K562 (cell line): Measurements from ENCODE around the gene OSCP1. TPM values are rescaled to one million over a fixed set of nuclear protein-coding genes. Genes with fewer than 3 reads are reported as not detected.

Experiments
- FOXK2 ChIP-seq, 2 experiments: fragments of 450-650 bp; IDR thresholded peaks in 1 of 2; conservative IDR thresholded peaks in 1 of 2; 2 replicates each; pipeline ENCODE4 v1.6.1; 2016; ENCODE audit warnings: low read depth in 2 of 2, mild to moderate bottlenecking in 1 of 2
- GABPB2 ChIP-seq: fragments of 250-450 bp; sonication (Bioruptor Pico); conservative IDR thresholded peaks from 2 replicates; pipeline ENCODE4 v1.5.1; 2021; ENCODE audit warnings: mild to moderate bottlenecking
- HDAC1 ChIP-seq, 2 experiments: fragments of 450-650 bp; IDR thresholded peaks; 2 replicates each; pipeline ENCODE4 v1.6.1; 2016 to 2017; ENCODE audit warnings: inconsistent platforms in 1 of 2, mild to moderate bottlenecking in 1 of 2, moderate library complexity in 1 of 2
- HNRNPUL1 ChIP-seq: fragments of 200-400 bp; formaldehyde crosslinking; IDR thresholded peaks from 2 replicates; pipeline ENCODE4 v1.6.1; 2017; ENCODE audit warnings: low read length
- MYNN ChIP-seq, 2 experiments: sonication (generic); formaldehyde crosslinking in 1 of 2; IDR thresholded peaks; 2 replicates each; pipeline versions ENCODE4 v1.5.0 to v1.6.1; 2016 to 2020; ENCODE audit warnings: antibody characterized with exemption in 1 of 2, missing genetic modification reagents in 1 of 2
- PYGO2 ChIP-seq: fragments of 450-650 bp; IDR thresholded peaks from 2 replicates; pipeline ENCODE4 v1.6.1; 2016; ENCODE audit warnings: mild to moderate bottlenecking, missing genetic modification characterization, moderate library complexity, missing compliant biosample characterization
- SMARCB1 ChIP-seq: IDR thresholded peaks from 2 replicates; pipeline ENCODE4 v1.6.1; 2011; ENCODE audit warnings: improper control_type of control experiment, low read depth; ENCODE audit not compliant: insufficient read length
- SOX6 ChIP-seq: fragments of 450-650 bp; IDR thresholded peaks from 2 replicates; pipeline ENCODE4 v1.6.1; 2014; ENCODE audit warnings: mild to moderate bottlenecking
- SP2 ChIP-seq: IDR thresholded peaks from 2 replicates; pipeline ENCODE4 v1.6.1; 2011; ENCODE audit warnings: mild to moderate bottlenecking, low read depth, low read length, moderate library complexity; ENCODE audit not compliant: poor library complexity, severe bottlenecking; ENCODE audit errors: extremely low read depth
- ZFP36 ChIP-seq: fragments of 150-350 bp; IDR thresholded peaks from 2 replicates; pipeline ENCODE4 v1.6.1; 2018; ENCODE audit warnings: low read length, low read depth; ENCODE audit not compliant: partially characterized antibody
- polyA plus RNA-seq, 8 experiments: library from polyadenylated mRNA; depleted of rRNA in 4 of 8; stranded (reverse) in 5 of 8; unstranded in 3 of 8; fragments of >200 nt; fragmentation: Nextera tagmentation in 2 of 8; fragmentation: Illumina TruSeq in 1 of 8; extraction: Ambion mirVana in 2 of 8; extraction: Trizol in 1 of 8; gene quantifications; 2 replicates each; pipeline versions ENCODE4 v1.2.1 to v1.2.3, GENCODE V29; 2011 to 2014; ENCODE audit warnings: inconsistent platforms in 1 of 8, missing spikeins in 1 of 8
- total RNA-seq, 7 experiments: library from RNA; depleted of rRNA in 6 of 7; stranded (reverse); fragments of >200 nt in 6 of 7; fragmentation: Illumina TruSeq in 2 of 7; extraction: Trizol in 2 of 7; gene quantifications; 2 replicates each; pipeline versions ENCODE4 v1.2.1 to v1.2.3, GENCODE V29; 2011 to 2021; ENCODE audit warnings: low replicate concordance in 1 of 7
- TF ChIP-seq, protein P1 (sequence below): fragments of 200-400 bp; formaldehyde crosslinking; IDR thresholded peaks from 2 replicates; pipeline ENCODE4 v1.6.1; 2017; ENCODE audit warnings: mild to moderate bottlenecking, low read depth, low read length, moderate library complexity
- TF ChIP-seq, protein P2 (sequence below): fragments of 250-450 bp; sonication (Bioruptor Pico); IDR thresholded peaks from 2 replicates; pipeline ENCODE4 v1.5.0; 2021
- TF ChIP-seq, protein P3 (sequence below): IDR thresholded peaks from 2 replicates; pipeline ENCODE4 v1.6.1; 2011; ENCODE audit warnings: borderline replicate concordance, low read depth, mild to moderate bottlenecking, moderate library complexity, low read length; ENCODE audit not compliant: insufficient read depth, poor library complexity, severe bottlenecking
- TF ChIP-seq, protein P4 (sequence below), 3 experiments: fragments of 200-800 bp in 1 of 3; fragments of 250-450 bp in 1 of 3; fragments of 450-650 bp in 1 of 3; sonication (Bioruptor Pico) in 1 of 3; sonication (Bioruptor generic) in 1 of 3; formaldehyde crosslinking in 1 of 3; IDR thresholded peaks; 2 replicates each; pipeline versions ENCODE4 v1.6.1 to v1.8.0; 2016 to 2022; ENCODE audit warnings: mild to moderate bottlenecking in 2 of 3, missing genetic modification characterization in 2 of 3, missing compliant biosample characterization in 1 of 3, moderate library complexity in 1 of 3
- TF ChIP-seq, protein P5 (sequence below): sonication (generic); formaldehyde crosslinking; IDR thresholded peaks from 2 replicates; pipeline ENCODE4 v1.9.0; 2022; ENCODE audit warnings: mild to moderate bottlenecking, missing genetic modification reagents
- TF ChIP-seq, protein P6 (sequence below): fragments of 450-650 bp; IDR thresholded peaks from 2 replicates; pipeline ENCODE4 v1.6.1; 2016; ENCODE audit warnings: antibody characterized with exemption

OSCP1 gene
- total and polyA plus RNA-seq, 9 of the 15 experiments (the other 6 are each of a cell fraction or from before 2014, with no cell fraction given) = 0.15 to 0.40 (median 0.33) TPM; not detected in 5

DNA sequence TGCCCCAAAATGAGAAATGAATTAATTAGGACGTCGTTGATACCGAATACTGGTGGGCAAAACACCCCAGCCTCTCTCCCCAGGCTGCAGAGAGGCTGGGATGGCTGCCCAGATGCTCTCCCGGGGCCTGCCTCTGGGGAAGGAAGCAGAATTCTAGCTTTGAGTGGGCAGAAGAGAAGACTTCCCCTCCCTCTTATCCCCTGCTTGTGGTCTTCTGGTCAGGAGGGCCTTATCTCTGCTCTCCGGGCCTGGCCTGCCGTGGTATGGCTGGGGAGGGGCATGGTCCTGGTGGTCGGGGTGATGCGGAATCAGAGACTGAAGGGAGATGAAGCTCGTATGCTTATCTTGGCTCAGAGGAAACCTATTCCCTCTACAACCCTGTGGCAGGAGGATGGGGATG is 42.2 kb upstream of the OSCP1 start (continued):
- TF ChIP-seq, protein P1, sequence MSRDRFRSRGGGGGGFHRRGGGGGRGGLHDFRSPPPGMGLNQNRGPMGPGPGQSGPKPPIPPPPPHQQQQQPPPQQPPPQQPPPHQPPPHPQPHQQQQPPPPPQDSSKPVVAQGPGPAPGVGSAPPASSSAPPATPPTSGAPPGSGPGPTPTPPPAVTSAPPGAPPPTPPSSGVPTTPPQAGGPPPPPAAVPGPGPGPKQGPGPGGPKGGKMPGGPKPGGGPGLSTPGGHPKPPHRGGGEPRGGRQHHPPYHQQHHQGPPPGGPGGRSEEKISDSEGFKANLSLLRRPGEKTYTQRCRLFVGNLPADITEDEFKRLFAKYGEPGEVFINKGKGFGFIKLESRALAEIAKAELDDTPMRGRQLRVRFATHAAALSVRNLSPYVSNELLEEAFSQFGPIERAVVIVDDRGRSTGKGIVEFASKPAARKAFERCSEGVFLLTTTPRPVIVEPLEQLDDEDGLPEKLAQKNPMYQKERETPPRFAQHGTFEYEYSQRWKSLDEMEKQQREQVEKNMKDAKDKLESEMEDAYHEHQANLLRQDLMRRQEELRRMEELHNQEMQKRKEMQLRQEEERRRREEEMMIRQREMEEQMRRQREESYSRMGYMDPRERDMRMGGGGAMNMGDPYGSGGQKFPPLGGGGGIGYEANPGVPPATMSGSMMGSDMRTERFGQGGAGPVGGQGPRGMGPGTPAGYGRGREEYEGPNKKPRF = no peak
- TF ChIP-seq PYGO2 = no peak
- no peak for TF ChIP-seq ZFP36
- TF ChIP-seq GABPB2 (CRISPR knock-in tag) = no peak
- peak; percentile 78 for TF ChIP-seq SOX6
- no peak for TF ChIP-seq HNRNPUL1
- peak in 1 of 2 experiments; percentile 81; a peak in 2 of 4 replicates for TF ChIP-seq HDAC1 (IDR thresholded peaks at IDR 0.05)
- TF ChIP-seq, protein P2, sequence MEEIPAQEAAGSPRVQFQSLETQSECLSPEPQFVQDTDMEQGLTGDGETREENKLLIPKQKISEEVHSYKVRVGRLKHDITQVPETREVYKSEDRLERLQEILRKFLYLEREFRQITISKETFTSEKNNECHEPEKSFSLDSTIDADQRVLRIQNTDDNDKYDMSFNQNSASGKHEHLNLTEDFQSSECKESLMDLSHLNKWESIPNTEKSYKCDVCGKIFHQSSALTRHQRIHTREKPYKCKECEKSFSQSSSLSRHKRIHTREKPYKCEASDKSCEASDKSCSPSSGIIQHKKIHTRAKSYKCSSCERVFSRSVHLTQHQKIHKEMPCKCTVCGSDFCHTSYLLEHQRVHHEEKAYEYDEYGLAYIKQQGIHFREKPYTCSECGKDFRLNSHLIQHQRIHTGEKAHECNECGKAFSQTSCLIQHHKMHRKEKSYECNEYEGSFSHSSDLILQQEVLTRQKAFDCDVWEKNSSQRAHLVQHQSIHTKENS (CRISPR knock-in tag) = no peak
- TF ChIP-seq, protein P3, sequence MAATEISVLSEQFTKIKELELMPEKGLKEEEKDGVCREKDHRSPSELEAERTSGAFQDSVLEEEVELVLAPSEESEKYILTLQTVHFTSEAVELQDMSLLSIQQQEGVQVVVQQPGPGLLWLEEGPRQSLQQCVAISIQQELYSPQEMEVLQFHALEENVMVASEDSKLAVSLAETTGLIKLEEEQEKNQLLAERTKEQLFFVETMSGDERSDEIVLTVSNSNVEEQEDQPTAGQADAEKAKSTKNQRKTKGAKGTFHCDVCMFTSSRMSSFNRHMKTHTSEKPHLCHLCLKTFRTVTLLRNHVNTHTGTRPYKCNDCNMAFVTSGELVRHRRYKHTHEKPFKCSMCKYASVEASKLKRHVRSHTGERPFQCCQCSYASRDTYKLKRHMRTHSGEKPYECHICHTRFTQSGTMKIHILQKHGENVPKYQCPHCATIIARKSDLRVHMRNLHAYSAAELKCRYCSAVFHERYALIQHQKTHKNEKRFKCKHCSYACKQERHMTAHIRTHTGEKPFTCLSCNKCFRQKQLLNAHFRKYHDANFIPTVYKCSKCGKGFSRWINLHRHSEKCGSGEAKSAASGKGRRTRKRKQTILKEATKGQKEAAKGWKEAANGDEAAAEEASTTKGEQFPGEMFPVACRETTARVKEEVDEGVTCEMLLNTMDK = no peak
- no peak for TF ChIP-seq SP2
- peak; percentile 68; the same call in 1 of the 2 replicates for TF ChIP-seq MYNN (IDR thresholded peaks at IDR 0.05)
- no peak for TF ChIP-seq MYNN (CRISPR knock-in tag; IDR thresholded peaks at IDR 0.05)
- TF ChIP-seq, protein P4, sequence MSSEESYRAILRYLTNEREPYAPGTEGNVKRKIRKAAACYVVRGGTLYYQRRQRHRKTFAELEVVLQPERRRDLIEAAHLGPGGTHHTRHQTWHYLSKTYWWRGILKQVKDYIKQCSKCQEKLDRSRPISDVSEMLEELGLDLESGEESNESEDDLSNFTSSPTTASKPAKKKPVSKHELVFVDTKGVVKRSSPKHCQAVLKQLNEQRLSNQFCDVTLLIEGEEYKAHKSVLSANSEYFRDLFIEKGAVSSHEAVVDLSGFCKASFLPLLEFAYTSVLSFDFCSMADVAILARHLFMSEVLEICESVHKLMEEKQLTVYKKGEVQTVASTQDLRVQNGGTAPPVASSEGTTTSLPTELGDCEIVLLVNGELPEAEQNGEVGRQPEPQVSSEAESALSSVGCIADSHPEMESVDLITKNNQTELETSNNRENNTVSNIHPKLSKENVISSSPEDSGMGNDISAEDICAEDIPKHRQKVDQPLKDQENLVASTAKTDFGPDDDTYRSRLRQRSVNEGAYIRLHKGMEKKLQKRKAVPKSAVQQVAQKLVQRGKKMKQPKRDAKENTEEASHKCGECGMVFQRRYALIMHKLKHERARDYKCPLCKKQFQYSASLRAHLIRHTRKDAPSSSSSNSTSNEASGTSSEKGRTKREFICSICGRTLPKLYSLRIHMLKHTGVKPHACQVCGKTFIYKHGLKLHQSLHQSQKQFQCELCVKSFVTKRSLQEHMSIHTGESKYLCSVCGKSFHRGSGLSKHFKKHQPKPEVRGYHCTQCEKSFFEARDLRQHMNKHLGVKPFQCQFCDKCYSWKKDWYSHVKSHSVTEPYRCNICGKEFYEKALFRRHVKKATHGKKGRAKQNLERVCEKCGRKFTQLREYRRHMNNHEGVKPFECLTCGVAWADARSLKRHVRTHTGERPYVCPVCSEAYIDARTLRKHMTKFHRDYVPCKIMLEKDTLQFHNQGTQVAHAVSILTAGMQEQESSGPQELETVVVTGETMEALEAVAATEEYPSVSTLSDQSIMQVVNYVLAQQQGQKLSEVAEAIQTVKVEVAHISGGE (CRISPR knock-in tag; IDR thresholded peaks at IDR 0.05) = 0 out of 6 replicates have a peak, but pooled peaks of 1 of the 3 experiments have one; percentile 21
- no peak for TF ChIP-seq SMARCB1
- TF ChIP-seq FOXK2 (conservative IDR thresholded peaks at IDR 0.05 in 1 of 2, IDR thresholded peaks at IDR 0.05 in 1 of 2; ENCODE audit: low read depth in 2 of 2) = no peak
- TF ChIP-seq, protein P5, sequence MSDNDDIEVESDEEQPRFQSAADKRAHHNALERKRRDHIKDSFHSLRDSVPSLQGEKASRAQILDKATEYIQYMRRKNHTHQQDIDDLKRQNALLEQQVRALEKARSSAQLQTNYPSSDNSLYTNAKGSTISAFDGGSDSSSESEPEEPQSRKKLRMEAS = peak; percentile 55; the same call in 1 of the 2 replicates
- TF ChIP-seq, protein P6, sequence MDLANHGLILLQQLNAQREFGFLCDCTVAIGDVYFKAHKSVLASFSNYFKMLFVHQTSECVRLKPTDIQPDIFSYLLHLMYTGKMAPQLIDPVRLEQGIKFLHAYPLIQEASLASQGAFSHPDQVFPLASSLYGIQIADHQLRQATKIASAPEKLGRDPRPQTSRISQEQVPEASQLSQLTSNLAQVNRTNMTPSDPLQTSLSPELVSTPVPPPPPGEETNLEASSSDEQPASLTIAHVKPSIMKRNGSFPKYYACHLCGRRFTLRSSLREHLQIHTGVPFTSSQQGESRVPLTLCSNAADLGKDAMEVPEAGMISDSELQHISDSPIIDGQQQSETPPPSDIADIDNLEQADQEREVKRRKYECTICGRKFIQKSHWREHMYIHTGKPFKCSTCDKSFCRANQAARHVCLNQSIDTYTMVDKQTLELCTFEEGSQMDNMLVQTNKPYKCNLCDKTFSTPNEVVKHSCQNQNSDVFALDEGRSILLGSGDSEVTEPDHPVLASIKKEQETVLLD = peak; percentile 54; the same call in 1 of the 2 replicates
